H1 (cell line): ENCODE measurements around the gene PRRT4. TPM values are rescaled to one million over a fixed set of nuclear protein-coding genes. Genes with fewer than 3 reads are reported as not detected.

Experiments
- CTCF ChIA-PET: fragments of 300-600 bp; sonication (Branson Sonifier 250); formaldehyde crosslinking; loops from one replicate; lab custom pipeline; 2021; ENCODE audit not compliant: partially characterized antibody; lab: Charles Lee
- POLR2A ChIA-PET: fragments of 300-600 bp; sonication (Branson Sonifier 250); formaldehyde crosslinking; loops from one replicate; lab custom pipeline; 2021; ENCODE audit warnings: inconsistent platforms; ENCODE audit not compliant: partially characterized antibody; lab: Charles Lee
- DNase-seq, 2 experiments: peaks; one replicate each; pipeline versions ENCODE4 v3.0.0 to v3.0.0-alpha.2; 2010 to 2022; ENCODE audit warnings: low spot score in 2 of 2, low read depth in 1 of 2, mixed read lengths in 1 of 2
- FAIRE-seq: peaks from 2 replicates; lab custom pipeline; 2011; peaks lifted over from hg19 to GRCh38; lab: Jason Lieb, UNC
- H2AFZ ChIP-seq: 2 replicates; pipeline ENCODE4 v1.8.1; 2012; ENCODE audit warnings: low read length, inconsistent platforms
- H2AK5ac ChIP-seq: 2 replicates; pipeline ENCODE4 v1.6.1; 2013; ENCODE audit warnings: low read depth, low read length
- H2BK120ac ChIP-seq: replicated peaks from 2 replicates; pipeline ENCODE3; 2013; ENCODE audit warnings: low read depth, low read length, inconsistent platforms
- H2BK12ac ChIP-seq: 2 replicates; pipeline ENCODE4 v1.6.1; 2013; ENCODE audit warnings: low read depth, low read length
- H2BK15ac ChIP-seq: 2 replicates; pipeline ENCODE4 v1.6.1; 2013; ENCODE audit warnings: low read length
- H2BK20ac ChIP-seq: 2 replicates; pipeline ENCODE4 v1.6.1; 2013; ENCODE audit warnings: low read length
- H2BK5ac ChIP-seq: 2 replicates; pipeline ENCODE4 v1.6.1; 2013; ENCODE audit warnings: low read depth, low read length
- H3K14ac ChIP-seq: 2 replicates; pipeline ENCODE4 v1.6.1; 2013; ENCODE audit warnings: inconsistent platforms; ENCODE audit not compliant: insufficient read length
- H3K18ac ChIP-seq: 2 replicates; pipeline ENCODE4 v1.6.1; 2013; ENCODE audit warnings: low read length; ENCODE audit errors: extremely low read depth
- H3K23ac ChIP-seq: 2 replicates; pipeline ENCODE4 v1.6.1; 2013; ENCODE audit warnings: inconsistent platforms; ENCODE audit not compliant: insufficient read length
- H3K23me2 ChIP-seq: 2 replicates; pipeline ENCODE4 v1.6.1; 2013; ENCODE audit warnings: low read depth, low read length
- H3K27ac ChIP-seq: 2 replicates; pipeline ENCODE4 v1.6.1; 2011; ENCODE audit warnings: low read depth, low read length, inconsistent platforms
- H3K27me3 ChIP-seq, 4 experiments: replicated peaks in 1 of 4; 1 replicate in 1 of 4; 2 replicates in 3 of 4; pipeline versions ENCODE4 v1.6.1 to v1.8.1; 2011 to 2013; ENCODE audit warnings: low read length in 3 of 4, mild to moderate bottlenecking in 3 of 4, inconsistent platforms in 2 of 4, mixed read lengths in 2 of 4, moderate library complexity in 1 of 4; ENCODE audit not compliant: control insufficient read depth in 3 of 4, insufficient read depth in 3 of 4; ENCODE audit errors: extremely low read depth in 1 of 4
- H3K36me3 ChIP-seq, 4 experiments: 2 replicates each; pipeline versions ENCODE4 v1.6.1 to v1.8.1; 2011 to 2013; ENCODE audit warnings: mild to moderate bottlenecking in 4 of 4, low read length in 3 of 4, moderate library complexity in 2 of 4, control low read depth in 1 of 4, inconsistent platforms in 1 of 4; ENCODE audit not compliant: insufficient read depth in 4 of 4, control insufficient read depth in 2 of 4
- H3K4ac ChIP-seq: replicated peaks from 2 replicates; pipeline ENCODE3; 2013; ENCODE audit warnings: low read length, low read depth, mixed read lengths, inconsistent platforms; ENCODE audit not compliant: insufficient read length
- H3K4me1 ChIP-seq, 4 experiments: replicated peaks in 1 of 4; 1 replicate in 1 of 4; 2 replicates in 3 of 4; pipeline versions ENCODE4 v1.6.1 to v1.8.1; 2011 to 2013; ENCODE audit warnings: low read length in 3 of 4, inconsistent platforms in 2 of 4, mixed read lengths in 1 of 4; ENCODE audit not compliant: insufficient read depth in 4 of 4, control insufficient read depth in 3 of 4
- H3K4me2 ChIP-seq, 2 experiments: 2 replicates each; pipeline versions ENCODE4 v1.6.1 to v1.8.1; 2011 to 2013; ENCODE audit warnings: low read depth in 2 of 2, low read length in 2 of 2, control low read depth in 1 of 2, inconsistent platforms in 1 of 2, mild to moderate bottlenecking in 1 of 2; ENCODE audit not compliant: insufficient read depth in 1 of 2
- H3K4me3 ChIP-seq, 4 experiments: fragments of 200-600, 300-600 bp in 1 of 4; sonication (generic), shearing (Covaris generic), sonication (Bioruptor Twin) in 1 of 4; 2 replicates each; pipeline versions ENCODE4 v1.5.1 to v1.8.1; 2011 to 2016; ENCODE audit warnings: low read length in 4 of 4, low read depth in 3 of 4, control low read depth in 2 of 4, inconsistent platforms in 2 of 4, mild to moderate bottlenecking in 2 of 4, mixed read lengths in 1 of 4, moderate library complexity in 1 of 4; ENCODE audit not compliant: insufficient read depth in 2 of 4; ENCODE audit errors: extremely low read depth in 1 of 4
- H3K56ac ChIP-seq: replicated peaks from 2 replicates; pipeline ENCODE3; 2013; ENCODE audit warnings: low read depth, mild to moderate bottlenecking, mixed read lengths, low read length, inconsistent platforms; ENCODE audit not compliant: insufficient read length
- H3K79me1 ChIP-seq: 2 replicates; pipeline ENCODE4 v1.6.1; 2013; ENCODE audit warnings: low read depth, low read length, control low read depth
- H3K79me2 ChIP-seq, 2 experiments: 2 replicates each; pipeline versions ENCODE4 v1.6.1 to v1.8.1; 2012 to 2013; ENCODE audit warnings: low read length in 2 of 2, mild to moderate bottlenecking in 2 of 2, inconsistent platforms in 1 of 2; ENCODE audit not compliant: insufficient read depth in 2 of 2, control insufficient read depth in 1 of 2
- H3K9ac ChIP-seq, 4 experiments: replicated peaks in 1 of 4; 1 replicate in 1 of 4; 2 replicates in 3 of 4; pipeline versions ENCODE4 v1.6.1 to v1.8.1; 2011 to 2013; ENCODE audit warnings: low read depth in 3 of 4, low read length in 3 of 4, control low read depth in 2 of 4, mild to moderate bottlenecking in 2 of 4, moderate library complexity in 2 of 4, inconsistent platforms in 1 of 4; ENCODE audit errors: extremely low read depth in 1 of 4
- H3K9me3 ChIP-seq, 2 experiments: 2 replicates each; pipeline versions ENCODE4 v1.6.1 to v1.8.1; 2012 to 2013; ENCODE audit warnings: mild to moderate bottlenecking in 2 of 2, moderate library complexity in 2 of 2, control low read depth in 1 of 2, inconsistent platforms in 1 of 2, low read depth in 1 of 2, low read length in 1 of 2, mixed read lengths in 1 of 2; ENCODE audit not compliant: insufficient read depth in 2 of 2
- H4K20me1 ChIP-seq, 2 experiments: replicated peaks in 1 of 2; 2 replicates each; pipeline versions ENCODE3 to v1.8.1; 2011 to 2013; ENCODE audit warnings: inconsistent platforms in 2 of 2, low read length in 2 of 2, mild to moderate bottlenecking in 1 of 2; ENCODE audit not compliant: insufficient read depth in 2 of 2, control insufficient read depth in 1 of 2
- H4K5ac ChIP-seq: 2 replicates; pipeline ENCODE4 v1.6.1; 2013; ENCODE audit warnings: low read length, low read depth, mixed read lengths, inconsistent platforms; ENCODE audit not compliant: insufficient read length
- H4K8ac ChIP-seq: 2 replicates; pipeline ENCODE4 v1.8.0; 2013; ENCODE audit warnings: mild to moderate bottlenecking, moderate library complexity, low read length, inconsistent platforms; ENCODE audit not compliant: insufficient read depth; ENCODE audit errors: extremely low read depth
- H4K91ac ChIP-seq: replicated peaks from 2 replicates; pipeline ENCODE3; 2013; ENCODE audit warnings: low read length, mixed read lengths, inconsistent platforms; ENCODE audit not compliant: insufficient read length
- BCL11A ChIP-seq, 2 experiments: IDR thresholded peaks; one replicate each; pipeline ENCODE4 v1.6.1; 2011; ENCODE audit warnings: low read depth in 2 of 2, low read length in 2 of 2, mild to moderate bottlenecking in 2 of 2
- CBX8 ChIP-seq: fragments of 300-800, 300-1000 bp; sonication (generic); IDR thresholded peaks from 2 replicates; pipeline ENCODE4 v1.7.1; 2016; ENCODE audit warnings: low read depth, low read length, borderline replicate concordance
- PHF8 ChIP-seq: fragments of 200-600 bp; sonication (generic); conservative IDR thresholded peaks from 2 replicates; pipeline ENCODE4 v1.7.1; 2012; ENCODE audit warnings: low read depth, mild to moderate bottlenecking, inconsistent platforms, low read length, moderate library complexity
- WGBS, 2 experiments: shearing (Covaris generic) in 1 of 2; methylation state at CpG; one replicate each; pipeline versions ENCODE4 v1.1.6 to v1.1.7; 2013 to 2015; ENCODE audit warnings: low lambda C conversion rate in 2 of 2, mixed read lengths in 2 of 2, inconsistent platforms in 1 of 2, low coverage in 1 of 2, missing lambda C conversion rate in 1 of 2; ENCODE audit not compliant: insufficient replicate concordance in 2 of 2, insufficient coverage in 1 of 2, insufficient read length in 1 of 2; ENCODE audit errors: extremely low coverage in 1 of 2, missing lambda C conversion rate in 1 of 2; 5-methylcytosine and 5-hydroxymethylcytosine counted together
- polyA plus RNA-seq, 7 experiments: library from polyadenylated mRNA; depleted of rRNA in 3 of 7; stranded (reverse) in 5 of 7; unstranded in 2 of 7; fragments of >200 nt in 5 of 7; fragments of 200-250 nt in 2 of 7; gene quantifications; 1 replicate in 5 of 7; 2 replicates in 1 of 7; 4 replicates in 1 of 7; pipeline versions ENCODE4 v1.2.1 to v1.2.3, GENCODE V29; 2011 to 2013; ENCODE audit warnings: missing spikeins in 2 of 7, mixed read lengths in 2 of 7
- total RNA-seq: library from RNA; stranded (reverse); fragmentation: NEBNext Ultra II Directional; extraction: Animal tissue kit (Norgen Biotek cat#: 25700); gene quantifications from 2 replicates; pipeline ENCODE4 v1.2.1, GENCODE V29; 2021
- TF ChIP-seq, protein P1 (sequence below): IDR thresholded peaks from 2 replicates; pipeline ENCODE4 v1.6.1; 2012; ENCODE audit warnings: inconsistent platforms
- TF ChIP-seq, protein P2 (sequence below): IDR thresholded peaks from 2 replicates; pipeline ENCODE4 v1.6.1; 2012; ENCODE audit warnings: low read length, inconsistent platforms

The PRRT4 gene
- total and polyA plus RNA-seq, 2 of the 8 experiments (the other 6 are each of a cell fraction or from before 2014, with no cell fraction given) = 0.34 to 1.0 TPM

DNA sequence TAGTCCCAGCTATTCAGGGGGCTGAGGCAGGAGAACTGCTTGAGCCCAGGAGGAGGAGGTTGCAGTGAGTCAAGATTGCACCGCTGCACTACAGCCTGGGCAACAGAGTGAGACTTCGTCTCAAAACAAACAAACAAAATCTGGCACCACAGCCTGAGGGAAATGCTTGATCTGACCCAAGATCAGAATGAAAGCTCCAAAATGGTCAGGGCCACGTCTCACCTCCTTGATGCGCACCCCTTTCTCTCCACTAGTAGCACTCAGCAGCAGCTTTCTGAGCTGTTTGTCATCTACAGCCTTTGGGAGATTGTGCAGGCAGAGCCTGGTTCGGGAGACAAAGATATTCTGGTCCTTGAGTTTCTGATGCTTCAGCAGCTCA is 40.5 kb downstream of the PRRT4 start:
- Histone ChIP-seq H2AK5ac (no peak overlapping the region), H3K56ac (no peak overlapping the region), H4K5ac (no peak overlapping the region), H3K27ac (no peak overlapping the region), H3K9me3 (no peaks in the 10 kb centered on the region), H2AFZ (no peak overlapping the region), H2BK15ac (no peak overlapping the region), H3K4me3 (no peak overlapping the region), H2BK12ac (no peak overlapping the region), H3K4me2 (no peak overlapping the region), H3K4ac (no peak overlapping the region), H3K18ac (no peak overlapping the region), H3K27me3 (no peaks in the 10 kb centered on the region), H3K79me2 (no peaks in the 10 kb centered on the region), H3K79me1 (no peaks in the 10 kb centered on the region; the same call in 1 of the 2 replicates), H3K23ac (no peak overlapping the region), H3K9ac (no peak overlapping the region), H3K4me1 (no peaks in the 10 kb centered on the region), H3K14ac (no peak overlapping the region), H4K91ac (no peak overlapping the region), H2BK20ac (no peak overlapping the region), H2BK120ac (no peak overlapping the region), H4K8ac (no peak overlapping the region), H3K36me3 (peaks cover 44 to 79% (median 63%) of the 10 kb centered on the region in 4 experiments), H2BK5ac (no peak overlapping the region), H4K20me1 (peaks cover 0 to 2% of the 10 kb centered on the region in 2 experiments), H3K23me2 (no peaks in the 10 kb centered on the region)
- WGBS, 2 experiments = 89% methylated on average over 5 of the region's 5 CpGs; no CpG with 5 or more reads in 1 of the 2 experiments
- CTCF ChIA-PET = interaction anchor here (0.7 to 5.0 kb wide), 18 partner anchors 9 to 139 kb away, joined by 3 to 23 read pairs (median 4); no protein-coding TSS in a partner anchor
- POLR2A ChIA-PET = no interaction called here
- DNase-seq (no peak), FAIRE-seq (no peak)
- no peak for TF ChIP-seq PHF8
- no peak for TF ChIP-seq CBX8
- TF ChIP-seq BCL11A (IDR thresholded peaks at IDR 0.05; ENCODE audit: low read depth in 2 of 2, low read length in 2 of 2) = no peak
- TF ChIP-seq, protein P1, sequence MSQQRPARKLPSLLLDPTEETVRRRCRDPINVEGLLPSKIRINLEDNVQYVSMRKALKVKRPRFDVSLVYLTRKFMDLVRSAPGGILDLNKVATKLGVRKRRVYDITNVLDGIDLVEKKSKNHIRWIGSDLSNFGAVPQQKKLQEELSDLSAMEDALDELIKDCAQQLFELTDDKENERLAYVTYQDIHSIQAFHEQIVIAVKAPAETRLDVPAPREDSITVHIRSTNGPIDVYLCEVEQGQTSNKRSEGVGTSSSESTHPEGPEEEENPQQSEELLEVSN = no peak
- TF ChIP-seq, protein P2, sequence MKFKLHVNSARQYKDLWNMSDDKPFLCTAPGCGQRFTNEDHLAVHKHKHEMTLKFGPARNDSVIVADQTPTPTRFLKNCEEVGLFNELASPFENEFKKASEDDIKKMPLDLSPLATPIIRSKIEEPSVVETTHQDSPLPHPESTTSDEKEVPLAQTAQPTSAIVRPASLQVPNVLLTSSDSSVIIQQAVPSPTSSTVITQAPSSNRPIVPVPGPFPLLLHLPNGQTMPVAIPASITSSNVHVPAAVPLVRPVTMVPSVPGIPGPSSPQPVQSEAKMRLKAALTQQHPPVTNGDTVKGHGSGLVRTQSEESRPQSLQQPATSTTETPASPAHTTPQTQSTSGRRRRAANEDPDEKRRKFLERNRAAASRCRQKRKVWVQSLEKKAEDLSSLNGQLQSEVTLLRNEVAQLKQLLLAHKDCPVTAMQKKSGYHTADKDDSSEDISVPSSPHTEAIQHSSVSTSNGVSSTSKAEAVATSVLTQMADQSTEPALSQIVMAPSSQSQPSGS = no peak
